ENCODE results near the gene GPR18.

GPR18 gene

GRCh38 chr13:99289674-99290337, 31.6 kb upstream of the GPR18 start:
- DNase-seq, result no peak

DNA sequence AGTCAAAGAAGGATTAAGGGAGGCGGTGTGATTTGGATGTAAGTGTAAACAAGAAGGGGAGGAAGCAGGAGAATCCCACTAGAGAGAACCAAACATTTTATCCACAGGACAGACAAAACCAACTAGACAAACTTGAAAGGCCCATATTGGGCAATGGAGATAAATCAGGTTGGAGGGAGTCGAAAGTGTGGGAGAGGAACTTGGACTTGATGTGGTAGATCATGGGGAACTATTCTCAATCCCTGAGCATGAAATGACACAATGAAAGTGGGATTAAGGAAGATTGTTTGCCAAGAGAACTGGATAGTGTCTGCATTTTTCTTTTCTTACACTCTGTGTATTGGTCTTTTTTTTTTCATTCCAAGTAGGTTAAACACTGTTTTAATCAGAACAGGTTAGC, 31.1 kb upstream of the GPR18 start:
- no peak for DNase-seq

DNA sequence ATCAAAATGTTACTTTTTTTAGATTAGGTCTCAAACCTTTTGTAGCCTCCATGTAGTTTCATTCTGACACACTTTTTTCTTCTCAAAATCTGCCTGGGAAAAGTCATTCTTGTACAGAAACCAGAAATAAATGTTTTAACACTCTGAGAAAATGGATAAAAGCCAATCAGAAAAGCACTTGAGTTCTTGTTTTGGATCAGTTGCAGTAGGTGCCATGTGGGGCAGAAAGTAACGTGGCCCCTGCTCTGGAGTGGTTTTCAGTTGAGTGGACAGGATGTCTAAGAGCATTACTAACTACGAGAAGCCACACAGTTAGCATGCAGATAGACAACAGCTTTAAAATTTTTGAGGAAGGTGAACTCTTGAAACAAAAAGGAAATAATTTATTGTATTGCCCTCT, 29.9 kb upstream of the GPR18 start:
- no peak for DNase-seq

GRCh38 chr13:99287551-99287950, 29.4 kb upstream of the GPR18 start:
- no peak for DNase-seq

GRCh38 chr13:99285432-99286182, 27.4 kb upstream of the GPR18 start:
- DNase-seq, result no peak

- no peak for DNase-seq
Observed at GRCh38 chr13:99282264-99283231, 24.4 kb upstream of the GPR18 start.

DNA sequence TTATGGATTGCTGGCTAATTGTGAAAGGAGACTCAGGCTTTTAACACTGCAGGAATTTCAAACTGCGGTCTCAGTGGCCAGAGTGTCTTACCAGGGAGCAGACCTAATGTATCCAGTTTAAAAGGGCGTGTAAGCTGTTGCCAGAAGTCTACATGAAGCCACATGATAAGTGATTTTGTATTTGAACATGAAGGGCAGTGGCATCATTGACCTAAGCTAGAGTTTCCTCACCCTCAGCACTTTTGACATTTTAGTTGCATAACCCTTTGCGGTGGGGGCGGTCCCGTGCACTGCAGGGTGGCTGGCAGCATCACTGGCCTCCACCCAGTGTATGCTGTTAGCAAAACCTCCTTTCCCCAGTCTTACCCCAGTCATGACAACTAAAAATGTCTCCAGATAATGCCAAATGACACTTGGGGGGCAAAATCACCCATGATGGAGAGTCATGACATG, 23.7 kb upstream of the GPR18 start:
- DNase-seq, result no peak

DNA sequence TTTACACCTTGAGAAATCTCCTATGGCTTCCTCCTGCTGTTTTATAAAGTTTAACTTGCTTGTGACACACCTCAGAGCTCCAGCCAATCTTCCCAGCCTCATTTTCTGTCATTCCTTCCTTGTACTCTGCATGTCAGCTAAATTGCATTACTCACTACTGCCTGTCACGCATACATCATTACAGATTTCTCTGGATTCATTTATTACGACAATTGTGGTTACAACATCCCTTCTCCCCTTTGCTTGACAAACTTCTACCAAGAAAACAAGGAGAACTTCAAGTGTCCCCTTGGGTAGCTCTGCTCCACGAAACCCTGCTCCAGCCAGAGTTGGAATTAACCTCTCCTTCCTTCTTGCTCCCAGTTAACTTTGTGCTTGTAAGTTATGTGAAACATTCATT, 22.0 kb upstream of the GPR18 start:
- DNase-seq, result peak; percentile 39

- DNase-seq, result no peak
Observed at GRCh38 chr13:99279637-99280036, 21.5 kb upstream of the GPR18 start.

DNA sequence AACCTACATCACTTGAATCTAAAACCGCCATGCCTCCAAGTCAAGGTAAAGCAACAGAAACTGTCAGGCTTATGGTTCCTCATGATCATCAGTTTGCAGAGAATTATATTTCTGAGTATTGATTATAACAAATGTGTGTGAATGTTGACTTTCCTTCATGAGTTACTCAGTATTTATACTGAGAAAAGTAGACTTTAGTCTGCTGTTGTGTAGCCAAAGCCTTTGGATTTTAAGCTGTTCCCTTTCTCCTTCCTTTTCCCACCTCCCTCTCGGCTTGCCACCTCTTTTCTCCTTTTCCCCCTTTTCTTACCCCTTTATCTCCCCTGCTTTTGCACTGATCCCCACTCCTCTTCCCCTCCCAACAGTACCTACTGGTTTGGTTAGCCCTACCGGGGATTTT, 20.7 kb upstream of the GPR18 start:
- no peak for DNase-seq

DNA sequence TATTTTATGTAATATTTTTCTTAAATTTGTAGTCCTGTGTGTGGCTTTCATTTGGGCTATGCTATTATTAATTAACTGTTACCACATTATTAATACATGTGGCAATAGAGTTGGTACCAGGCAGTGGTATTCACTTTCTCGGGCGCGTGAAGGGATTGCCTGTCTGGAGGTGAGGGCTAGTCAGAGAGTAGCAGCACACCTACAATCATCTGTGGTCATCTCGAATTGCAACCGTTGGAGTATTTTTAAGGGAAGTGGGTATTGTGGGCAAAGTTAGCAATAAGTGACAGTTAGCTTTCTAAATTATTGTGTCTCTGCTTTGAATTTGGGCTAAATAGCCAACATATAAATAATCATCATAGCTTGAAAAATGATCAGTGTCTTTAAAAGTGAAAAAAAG, 20.0 kb upstream of the GPR18 start:
- DNase-seq, result no peak

- no peak for DNase-seq
Observed at GRCh38 chr13:99277629-99278028, 19.4 kb upstream of the GPR18 start.

DNA sequence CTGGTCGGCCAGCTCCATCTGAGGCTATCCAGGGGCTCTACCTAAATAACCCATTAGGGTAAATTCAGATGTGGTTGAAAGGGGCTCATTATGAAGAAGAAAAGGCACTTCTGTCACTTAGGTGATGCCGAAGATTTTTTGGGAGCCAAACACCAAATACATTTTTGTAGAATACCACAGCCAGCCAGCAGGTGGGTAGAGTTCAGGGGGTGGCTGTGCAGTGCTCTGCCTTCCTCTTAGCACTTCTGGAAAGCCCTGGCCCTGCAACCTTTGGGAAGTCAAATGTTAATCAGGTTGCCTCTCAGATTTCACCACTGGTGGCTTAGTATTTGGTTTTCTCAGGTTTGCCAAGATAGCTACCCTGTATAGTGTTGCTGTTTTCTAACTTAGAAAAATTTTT, 18.5 kb upstream of the GPR18 start:
- no peak for DNase-seq

DNA sequence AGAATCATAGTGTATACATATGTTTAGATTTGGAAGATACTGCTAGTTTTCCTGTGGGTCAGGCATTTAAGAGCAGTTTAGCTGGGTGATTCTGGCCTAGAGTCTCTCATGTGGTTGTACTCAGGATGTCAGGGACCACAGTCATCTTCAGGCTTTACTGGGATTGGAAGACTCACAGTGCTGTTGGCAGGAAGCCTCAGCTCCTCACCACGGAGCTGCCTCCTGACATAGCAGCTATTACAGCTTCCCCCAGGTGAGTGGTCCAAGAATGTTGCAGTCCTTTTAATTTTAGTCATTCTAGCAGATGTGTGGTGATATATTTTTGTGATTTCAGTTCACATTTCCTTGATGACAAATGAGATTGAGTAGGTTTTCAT, 16.9 kb upstream of the GPR18 start:
- DNase-seq, result peak; percentile 48

GRCh38 chr13:99273128-99273527, 14.9 kb upstream of the GPR18 start:
- DNase-seq, result no peak

GRCh38 chr13:99272481-99272880, 14.3 kb upstream of the GPR18 start:
- no peak for DNase-seq

- DNase-seq, result no peak
Observed at GRCh38 chr13:99271249-99271648, 13.1 kb upstream of the GPR18 start.

GRCh38 chr13:99270518-99270917, 12.3 kb upstream of the GPR18 start:
- no peak for DNase-seq

- peak; percentile 66 for DNase-seq
Observed at GRCh38 chr13:99269627-99270241, 11.6 kb upstream of the GPR18 start.

- no peak for DNase-seq
Observed at GRCh38 chr13:99268822-99269221, 10.6 kb upstream of the GPR18 start.

- DNase-seq, result no peak
Observed at GRCh38 chr13:99267927-99268326, 9.7 kb upstream of the GPR18 start.

GRCh38 chr13:99266827-99267226, 8.6 kb upstream of the GPR18 start:
- no peak for DNase-seq

DNA sequence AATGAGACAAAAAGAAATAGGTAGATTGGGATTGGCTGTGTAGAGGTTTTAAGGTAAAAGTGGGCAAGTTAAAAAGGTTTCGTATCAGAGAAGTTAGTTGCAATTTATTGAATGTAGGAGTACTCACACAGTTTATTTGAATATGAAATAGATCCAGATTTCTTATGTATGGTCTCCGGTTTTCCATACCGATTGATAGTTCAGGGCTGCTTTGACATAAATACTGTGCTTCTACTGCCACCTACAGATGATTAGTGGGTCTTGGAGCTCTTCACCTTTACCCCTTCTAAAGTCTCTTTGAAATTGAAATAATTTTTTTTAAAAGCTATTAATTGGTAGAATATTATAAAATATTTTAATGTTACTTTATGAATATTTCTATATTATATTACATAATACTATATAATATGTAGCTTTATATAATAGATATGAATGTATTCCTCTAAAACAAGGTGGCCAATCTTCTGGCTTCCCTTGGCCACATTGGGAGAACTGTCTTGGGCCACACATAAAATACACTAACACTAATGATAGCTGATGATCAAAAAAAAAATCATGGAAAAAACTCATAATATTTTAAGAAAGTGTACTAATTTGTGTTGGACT, 7.7 kb upstream of the GPR18 start:
- DNase-seq, result peak; percentile 41

Measured in HCEC 1CT (cell line).